K562 (cell line): ENCODE results near the gene ZCCHC17. TPM values are rescaled to one million over a fixed set of nuclear protein-coding genes. Genes with fewer than 3 reads are reported as not detected.

Experiments
- ATAC-seq: fragments of 200-7000 bp; cut with Tn5 transposase; 3 replicates; pipeline ENCODE4 v1.9.1; 2020; ENCODE audit warnings: moderate library complexity
- BruUV-seq: library from RNA; stranded (reverse); fragments of 400-500 nt; replicated peaks from 2 replicates; lab custom pipeline; 2021; lab: Mats Ljungman, UMichigan
- CTCF ChIA-PET: fragments of 300-600 bp; formaldehyde crosslinking; extraction: SDS; loops from one replicate; lab custom pipeline; 2021; ENCODE audit warnings: low intra/inter-chr PET ratio; lab: Yijun Ruan, JAX
- POLR2A ChIA-PET: fragments of 300-600, 350-650 bp; sonication (Branson Sonifier 250); formaldehyde crosslinking; extraction: SDS; loops from one replicate; lab custom pipeline; 2021; ENCODE audit warnings: antibody characterized with exemption, inconsistent platforms; lab: Yijun Ruan, JAX
- DNase-seq, 4 experiments: peaks; one replicate each; pipeline versions ENCODE4 v3.0.0 to v3.0.0-alpha.2; 2011 to 2018; ENCODE audit warnings: low spot score in 3 of 4, mixed read lengths in 3 of 4; ENCODE audit errors: extremely low read depth in 1 of 4
- FAIRE-seq: peaks from 2 replicates; lab custom pipeline; 2011; peaks lifted over from hg19 to GRCh38; lab: Jason Lieb, UNC
- H2AFZ ChIP-seq: 2 replicates; pipeline ENCODE4 v1.6.0; 2011; ENCODE audit warnings: low read depth, low read length, control low read depth, inconsistent platforms
- H3K27ac ChIP-seq: fragments of 200-600 bp; 3 replicates; pipeline ENCODE4 v1.8.0; 2011; ENCODE audit warnings: low read depth, mild to moderate bottlenecking, control low read depth, inconsistent platforms, low read length, moderate library complexity, mixed read lengths; ENCODE audit errors: extremely low read depth
- H3K27me3 ChIP-seq, 2 experiments: fragments of 300-600 bp in 1 of 2; 2 replicates in 1 of 2; 3 replicates in 1 of 2; pipeline versions ENCODE4 v1.6.0 to v1.8.0; 2011; ENCODE audit warnings: inconsistent platforms in 2 of 2, low read length in 2 of 2, mild to moderate bottlenecking in 1 of 2, mixed read lengths in 1 of 2, moderate library complexity in 1 of 2; ENCODE audit not compliant: control insufficient read depth in 2 of 2, insufficient read depth in 2 of 2
- H3K36me3 ChIP-seq: fragments of 300-600 bp; 3 replicates; pipeline ENCODE4 v1.8.0; 2011; ENCODE audit warnings: mild to moderate bottlenecking, low read length, inconsistent platforms; ENCODE audit not compliant: control insufficient read depth, insufficient read depth
- H3K4me1 ChIP-seq, 2 experiments: fragments of 200-600 bp in 1 of 2; replicated peaks in 1 of 2; 2 replicates in 1 of 2; 3 replicates in 1 of 2; pipeline versions ENCODE4 v1.5.1 to v1.8.0; 2011; ENCODE audit warnings: inconsistent platforms in 2 of 2, low read length in 2 of 2, mild to moderate bottlenecking in 1 of 2, mixed read lengths in 1 of 2, moderate library complexity in 1 of 2; ENCODE audit not compliant: control insufficient read depth in 2 of 2, insufficient read depth in 2 of 2
- H3K4me2 ChIP-seq: 2 replicates; pipeline ENCODE4 v1.6.1; 2011; ENCODE audit warnings: low read length, control low read depth, inconsistent platforms, mixed read lengths; ENCODE audit not compliant: insufficient read depth
- H3K4me3 ChIP-seq: fragments of 200-600 bp; sonication (generic), shearing (Covaris generic); 2 replicates; pipeline ENCODE4 v1.5.1; 2016; ENCODE audit warnings: control low read depth, inconsistent platforms
- H3K79me2 ChIP-seq: fragments of 200-600 bp; 3 replicates; pipeline ENCODE4 v1.8.0; 2011; ENCODE audit warnings: low read length, inconsistent platforms; ENCODE audit not compliant: control insufficient read depth, insufficient read depth
- H3K9ac ChIP-seq, 2 experiments: 2 replicates each; pipeline versions ENCODE4 v1.6.0 to v1.6.1; 2011; ENCODE audit warnings: low read depth in 2 of 2, low read length in 2 of 2, control low read depth in 1 of 2, inconsistent platforms in 1 of 2, mild to moderate bottlenecking in 1 of 2, mixed read lengths in 1 of 2; ENCODE audit not compliant: insufficient read depth in 1 of 2
- H3K9me1 ChIP-seq: one replicate; pipeline ENCODE4 v1.6.0; 2011; ENCODE audit warnings: inconsistent platforms, mild to moderate bottlenecking, low read length, moderate library complexity; ENCODE audit not compliant: control insufficient read depth, insufficient read depth
- H3K9me3 ChIP-seq: replicated peaks from 2 replicates; pipeline ENCODE4 v1.5.1; 2011; ENCODE audit warnings: low read depth, low read length, inconsistent platforms; ENCODE audit not compliant: control insufficient read depth, insufficient read depth
- H4K20me1 ChIP-seq: replicated peaks from 2 replicates; pipeline ENCODE4 v1.6.1; 2011; ENCODE audit warnings: low read length, inconsistent platforms, mixed read lengths; ENCODE audit not compliant: control insufficient read depth, insufficient read depth
- HSF4 ChIP-seq: fragments of 250-450 bp; sonication (Bioruptor Pico); IDR thresholded peaks from 2 replicates; pipeline ENCODE4 v2.1.2; 2022; ENCODE audit warnings: mild to moderate bottlenecking, moderate library complexity, borderline replicate concordance
- TAF9B ChIP-seq: fragments of 450-650 bp; IDR thresholded peaks from 2 replicates; pipeline ENCODE4 v1.6.1; 2018; ENCODE audit warnings: mild to moderate bottlenecking; ENCODE audit not compliant: partially characterized antibody
- ZNF174 ChIP-seq: fragments of 250-450 bp; sonication (Bioruptor Pico); IDR thresholded peaks from 2 replicates; pipeline ENCODE4 v1.4.0; 2020; ENCODE audit warnings: mild to moderate bottlenecking
- in situ Hi-C: fragments of 300-500 bp; cut with MboI; formaldehyde crosslinking; loops from 4 replicates; pipeline ENCODE4 v1.15.0; 2018; ENCODE audit warnings: inconsistent platforms, mixed read lengths
- intact Hi-C: fragments of 100-400 bp; cut with micrococcal nuclease; formaldehyde crosslinking; loops from 2 replicates; pipeline ENCODE4 v1.14.2; 2022
- polyA plus RNA-seq, 8 experiments: library from polyadenylated mRNA; depleted of rRNA in 4 of 8; stranded (reverse) in 5 of 8; unstranded in 3 of 8; fragments of >200 nt; fragmentation: Nextera tagmentation in 2 of 8; fragmentation: Illumina TruSeq in 1 of 8; extraction: Ambion mirVana in 2 of 8; extraction: Trizol in 1 of 8; gene quantifications; 2 replicates each; pipeline versions ENCODE4 v1.2.1 to v1.2.3, GENCODE V29; 2011 to 2014; ENCODE audit warnings: inconsistent platforms in 1 of 8, missing spikeins in 1 of 8
- total RNA-seq, 7 experiments: library from RNA; depleted of rRNA in 6 of 7; stranded (reverse); fragments of >200 nt in 6 of 7; fragmentation: Illumina TruSeq in 2 of 7; extraction: Trizol in 2 of 7; gene quantifications; 2 replicates each; pipeline versions ENCODE4 v1.2.1 to v1.2.3, GENCODE V29; 2011 to 2021; ENCODE audit warnings: low replicate concordance in 1 of 7
- TF ChIP-seq, protein P1 (sequence below): sonication (generic); formaldehyde crosslinking; IDR thresholded peaks from 2 replicates; pipeline ENCODE4 v1.8.0; 2022; ENCODE audit warnings: missing genetic modification reagents, mild to moderate bottlenecking, borderline replicate concordance

ZCCHC17 gene
- total and polyA plus RNA-seq, 9 of the 15 experiments (the other 6 are each of a cell fraction or from before 2014, with no cell fraction given) = 46.9 to 150 (median 74.7) TPM

DNA sequence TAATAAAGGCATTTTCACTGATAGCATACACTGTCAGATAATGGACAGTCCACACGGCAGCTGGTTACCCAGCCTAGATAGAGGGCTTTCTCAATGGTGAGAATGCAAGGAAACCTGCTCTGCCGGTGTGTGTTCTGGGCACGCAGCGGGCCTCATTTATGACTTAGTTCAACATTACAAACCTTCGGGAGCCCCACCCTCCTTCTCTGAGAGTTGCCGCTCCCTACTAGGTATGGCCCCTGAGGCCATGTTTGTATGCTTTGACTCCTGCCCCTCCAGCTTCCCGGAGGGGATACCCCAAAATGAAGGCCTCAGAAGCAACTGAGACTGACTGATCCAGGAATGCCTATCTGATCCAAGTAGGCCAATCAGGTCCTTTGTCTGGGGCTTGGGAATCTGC, 93.2 kb downstream of the ZCCHC17 start (continued):
- TF ChIP-seq ZNF174 (CRISPR knock-in tag) = no peak
- TF ChIP-seq, all 486 proteins: peak for 0

DNA sequence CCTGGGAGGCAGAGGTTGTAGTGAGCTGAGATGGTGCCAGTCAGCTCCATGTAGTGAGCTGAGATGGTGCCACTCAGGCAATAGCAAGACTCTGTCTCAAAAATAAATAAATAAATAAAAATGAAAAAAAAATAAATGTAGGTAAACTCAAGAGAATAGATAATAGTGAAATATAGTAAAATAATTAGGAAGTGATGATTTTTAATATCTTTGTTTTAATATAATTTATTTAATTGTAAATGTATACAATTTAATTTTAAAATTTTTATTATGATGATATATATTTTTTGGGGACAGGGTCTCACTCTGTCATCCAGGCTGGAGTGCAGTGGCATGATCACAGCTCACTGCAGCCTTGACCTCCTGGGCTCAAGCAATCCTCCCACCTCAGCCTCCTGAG, 96.6 kb downstream of the ZCCHC17 start:
- intact Hi-C loops = loop anchor here (10.0 kb wide), 1 partner anchor 209 kb away; no protein-coding TSS in a partner anchor
- H4K20me1 ChIP-seq = peaks cover 16% of the 10 kb centered on the region; the same call in 1 of the 2 replicates
- TF ChIP-seq TAF9B (no peak), HSF4 (CRISPR knock-in tag) (no peak)
- TF ChIP-seq, protein P1, sequence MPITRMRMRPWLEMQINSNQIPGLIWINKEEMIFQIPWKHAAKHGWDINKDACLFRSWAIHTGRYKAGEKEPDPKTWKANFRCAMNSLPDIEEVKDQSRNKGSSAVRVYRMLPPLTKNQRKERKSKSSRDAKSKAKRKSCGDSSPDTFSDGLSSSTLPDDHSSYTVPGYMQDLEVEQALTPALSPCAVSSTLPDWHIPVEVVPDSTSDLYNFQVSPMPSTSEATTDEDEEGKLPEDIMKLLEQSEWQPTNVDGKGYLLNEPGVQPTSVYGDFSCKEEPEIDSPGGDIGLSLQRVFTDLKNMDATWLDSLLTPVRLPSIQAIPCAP (CRISPR knock-in tag) = no peak
- peaks cover 8 to 12% of the 10 kb centered on the region in 2 experiments; a peak in 4 of 5 replicates for H3K4me1 ChIP-seq
- H3K9me3 ChIP-seq = no peaks in the 10 kb centered on the region
- ATAC-seq = no peak
- ChIA-PET POLR2A (no interaction called here), CTCF (interaction anchor here (1.5 to 4.2 kb wide), 2 partner anchors 29 to 211 kb away, joined by 3 to 52 read pairs; no protein-coding TSS in a partner anchor)
- in situ Hi-C loops = no loop called here
- H3K36me3 ChIP-seq = no peaks in the 10 kb centered on the region
- H3K79me2 ChIP-seq = no peaks in the 10 kb centered on the region
- FAIRE-seq = no peak
- DNase-seq = no peak
- H3K4me2 ChIP-seq = no peak overlapping the region
- no peaks in the 10 kb centered on the region for H3K9me1 ChIP-seq
- H3K27me3 ChIP-seq = peaks cover 7 to 24% of the 10 kb centered on the region in 2 experiments; a peak in 4 of 5 replicates
- BruUV-seq = no TSS peak
- no peak overlapping the region for H3K27ac ChIP-seq
- H2AFZ ChIP-seq = no peak overlapping the region
- no peak overlapping the region for H3K9ac ChIP-seq
- H3K4me3 ChIP-seq = no peak overlapping the region
